ENCODE results near the gene C10orf90. TPM values are rescaled to one million over a fixed set of nuclear protein-coding genes. Genes with fewer than 3 reads are reported as not detected.
"Not testable (repeated sequence)": the region's sequence is repeated elsewhere in the genome, so short reads cannot be mapped to it uniquely, and the experiment has no call there.

The C10orf90 gene
- total RNA-seq, 3 donors from 2014 or later: 0.16 to 30.4 (median 3.9) TPM

DNA sequence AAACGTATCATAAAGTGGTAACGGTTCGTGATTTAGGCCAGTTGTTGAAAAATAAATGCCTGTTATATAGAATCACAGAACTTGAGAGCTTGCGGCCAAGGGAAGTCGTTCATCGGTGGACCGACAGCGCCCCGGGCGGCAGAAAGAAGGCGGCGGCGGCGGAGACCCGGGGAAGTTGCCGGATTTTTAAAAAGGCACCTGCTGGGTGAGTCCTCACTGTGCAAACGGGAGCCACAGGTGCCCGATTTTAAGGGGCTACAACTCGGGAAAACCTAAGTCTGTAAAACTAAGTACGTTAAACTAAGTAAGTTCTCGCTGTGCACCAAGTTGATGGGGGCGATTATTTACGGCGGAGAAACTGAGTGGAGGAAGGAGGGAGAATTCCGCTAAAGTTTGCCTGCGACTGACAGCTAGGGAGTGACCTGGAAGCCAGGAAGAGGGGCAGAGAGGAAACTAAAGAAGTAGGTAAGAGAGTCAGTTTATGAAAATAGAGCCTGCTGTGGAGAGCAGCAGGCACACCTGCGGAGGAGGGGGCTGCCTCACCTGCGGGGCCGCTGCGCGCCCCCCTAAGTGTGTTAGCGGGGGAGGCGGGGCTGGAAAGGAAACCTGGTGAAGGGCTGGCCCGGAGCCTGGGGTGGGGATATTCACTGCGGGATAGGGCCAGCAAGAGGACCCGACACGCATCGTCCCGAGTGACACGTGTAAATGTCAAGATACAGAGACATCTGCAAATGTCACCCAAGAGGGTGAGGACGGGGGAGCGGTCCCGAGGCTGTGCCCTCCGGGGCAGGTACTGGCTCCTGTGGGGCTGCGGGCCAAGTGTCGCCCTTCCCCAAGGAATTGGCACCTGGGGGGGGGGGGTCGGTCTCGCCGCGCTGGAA is 283.2 kb downstream of the C10orf90 start:
- H3K9me3 ChIP-seq: no peaks in the 10 kb centered on the region
- DNase-seq (ENCODE audit: low spot score in 2 of 2): peak; percentile 63 to 71
- H3K4me3 ChIP-seq: peak overlapping the region; percentile 42 to 87 (median 69)
- no peaks in the 10 kb centered on the region for H3K4me1 ChIP-seq
- H3K36me3 ChIP-seq: no peaks in the 10 kb centered on the region
- H3K27me3 ChIP-seq: no peaks in the 10 kb centered on the region
- peak overlapping the region; percentile 70 to 87 for H3K27ac ChIP-seq
- intact Hi-C loops (cut with DNase I; ENCODE audit: low total_unique reads): no loop called here
- no peak for TF ChIP-seq POLR2AphosphoS5 (IDR thresholded peaks at IDR 0.05)
- TF ChIP-seq, protein P1, sequence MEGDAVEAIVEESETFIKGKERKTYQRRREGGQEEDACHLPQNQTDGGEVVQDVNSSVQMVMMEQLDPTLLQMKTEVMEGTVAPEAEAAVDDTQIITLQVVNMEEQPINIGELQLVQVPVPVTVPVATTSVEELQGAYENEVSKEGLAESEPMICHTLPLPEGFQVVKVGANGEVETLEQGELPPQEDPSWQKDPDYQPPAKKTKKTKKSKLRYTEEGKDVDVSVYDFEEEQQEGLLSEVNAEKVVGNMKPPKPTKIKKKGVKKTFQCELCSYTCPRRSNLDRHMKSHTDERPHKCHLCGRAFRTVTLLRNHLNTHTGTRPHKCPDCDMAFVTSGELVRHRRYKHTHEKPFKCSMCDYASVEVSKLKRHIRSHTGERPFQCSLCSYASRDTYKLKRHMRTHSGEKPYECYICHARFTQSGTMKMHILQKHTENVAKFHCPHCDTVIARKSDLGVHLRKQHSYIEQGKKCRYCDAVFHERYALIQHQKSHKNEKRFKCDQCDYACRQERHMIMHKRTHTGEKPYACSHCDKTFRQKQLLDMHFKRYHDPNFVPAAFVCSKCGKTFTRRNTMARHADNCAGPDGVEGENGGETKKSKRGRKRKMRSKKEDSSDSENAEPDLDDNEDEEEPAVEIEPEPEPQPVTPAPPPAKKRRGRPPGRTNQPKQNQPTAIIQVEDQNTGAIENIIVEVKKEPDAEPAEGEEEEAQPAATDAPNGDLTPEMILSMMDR (IDR thresholded peaks at IDR 0.05): peak; percentile 38 to 64 (median 63)

DNA sequence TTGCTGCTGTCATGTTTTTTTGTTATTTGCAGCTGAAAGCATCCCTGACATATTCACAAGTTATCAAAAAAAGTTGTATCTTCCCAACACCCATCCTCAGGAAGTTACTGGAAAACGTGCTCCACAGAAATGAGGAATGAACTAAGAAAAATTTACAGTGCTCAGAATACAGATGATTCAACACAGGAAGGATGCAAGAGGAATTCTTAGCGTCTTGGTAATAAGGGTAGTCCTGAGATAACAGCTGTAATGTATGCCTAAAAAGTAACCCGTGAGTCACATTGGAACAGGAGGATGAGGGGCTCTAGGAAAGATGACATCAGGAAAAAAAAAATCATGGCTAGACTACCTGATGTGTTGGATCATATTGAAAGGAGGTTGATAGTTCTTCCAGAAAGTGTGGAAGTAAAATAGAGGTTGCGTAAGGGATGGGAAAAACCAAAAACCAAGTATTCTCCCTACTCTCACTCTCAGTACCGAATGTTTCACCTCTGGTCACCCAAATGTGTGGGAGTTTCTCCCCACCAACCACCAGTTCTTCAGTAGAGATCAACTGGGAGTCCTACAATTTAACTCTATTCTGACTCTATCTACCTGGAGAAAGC is 286.1 kb downstream of the C10orf90 start:
- no peaks in the 10 kb centered on the region for H3K36me3 ChIP-seq
- H3K27me3 ChIP-seq: no peaks in the 10 kb centered on the region
- TF ChIP-seq POLR2AphosphoS5 (IDR thresholded peaks at IDR 0.05): no peak
- TF ChIP-seq, protein P1 (IDR thresholded peaks at IDR 0.05): no peak
- no peak for TF ChIP-seq POLR2A (IDR thresholded peaks at IDR 0.05)
- H3K4me1 ChIP-seq: no peaks in the 10 kb centered on the region
- H3K9me3 ChIP-seq: no peaks in the 10 kb centered on the region
- intact Hi-C loops (cut with DNase I; ENCODE audit: low total_unique reads): loop anchor here (5.0 kb wide), 1 partner anchor 333 kb away; no protein-coding TSS in a partner anchor
- no peak for DNase-seq (ENCODE audit: low spot score in 2 of 2)
- H3K27ac ChIP-seq: peak overlapping the region in 1 of 2 donors; percentile 43
- H3K4me3 ChIP-seq: no peak overlapping the region

DNA sequence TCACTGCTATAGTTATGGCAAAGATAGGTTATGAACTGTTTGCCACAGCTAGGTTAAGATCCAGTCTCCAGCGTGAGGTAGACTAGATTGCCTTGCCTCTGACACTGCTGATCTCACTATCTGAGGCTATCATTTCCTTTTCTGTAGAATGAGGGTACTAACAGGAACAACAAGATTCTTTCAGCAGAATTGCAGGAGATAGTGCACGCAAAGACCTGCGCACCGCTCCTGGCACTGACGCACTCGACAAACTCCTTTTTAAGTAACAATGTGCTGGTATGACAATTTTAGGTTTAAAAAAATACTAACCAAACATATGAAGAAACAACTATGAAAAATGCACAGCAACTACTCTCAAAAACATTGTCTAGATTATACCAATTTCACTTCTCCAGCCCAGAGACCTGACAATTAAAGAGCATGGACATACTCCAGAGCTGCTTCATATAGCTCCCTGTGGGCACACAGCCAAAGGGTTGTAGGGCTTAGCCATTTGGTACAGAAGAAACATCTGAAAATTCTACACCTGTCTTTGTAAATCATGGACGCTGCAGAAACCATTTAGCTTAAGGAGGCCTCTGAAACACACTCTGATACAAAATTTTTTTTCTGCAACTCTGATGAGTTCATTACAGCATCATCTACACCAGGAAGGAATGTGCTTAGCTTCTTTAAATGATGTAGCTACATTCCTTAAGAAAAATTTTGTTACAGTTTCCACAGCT is 290.0 kb downstream of the C10orf90 start:
- H3K4me3 ChIP-seq: no peak overlapping the region
- H3K27me3 ChIP-seq: no peaks in the 10 kb centered on the region
- no peaks in the 10 kb centered on the region for H3K4me1 ChIP-seq
- DNase-seq (ENCODE audit: low spot score in 2 of 2): no peak
- intact Hi-C loops (cut with DNase I; ENCODE audit: low total_unique reads): loop anchor here (5.0 kb wide), 1 partner anchor 337 kb away; no protein-coding TSS in a partner anchor
- no peak for TF ChIP-seq POLR2AphosphoS5 (IDR thresholded peaks at IDR 0.05)
- TF ChIP-seq, protein P1 (IDR thresholded peaks at IDR 0.05): no peak
- no peak for TF ChIP-seq POLR2A (IDR thresholded peaks at IDR 0.05)
- H3K36me3 ChIP-seq: no peaks in the 10 kb centered on the region
- no peaks in the 10 kb centered on the region for H3K9me3 ChIP-seq
- no peak overlapping the region for H3K27ac ChIP-seq

DNA sequence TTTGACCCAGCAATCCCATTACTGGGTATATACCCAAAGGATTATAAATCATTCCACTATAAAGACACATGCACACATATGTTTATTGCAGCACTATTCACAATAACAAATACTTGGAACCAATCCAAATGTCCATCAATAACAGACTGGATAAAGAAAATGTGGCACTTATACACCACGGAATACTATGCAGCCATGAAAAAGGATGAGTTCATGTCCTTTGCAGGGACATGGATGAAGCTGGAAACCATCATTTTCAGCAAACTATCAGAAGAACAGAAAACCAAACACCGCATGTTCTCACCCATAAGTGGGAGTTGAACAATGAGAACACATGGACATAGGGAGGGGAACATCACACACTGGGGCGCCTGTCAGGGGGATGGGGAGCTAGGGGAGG is 291.3 kb downstream of the C10orf90 start:
- H3K27ac ChIP-seq; H3K9me3 ChIP-seq; H3K36me3 ChIP-seq; H3K4me1 ChIP-seq; intact Hi-C loops (cut with DNase I; ENCODE audit: low total_unique reads); H3K27me3 ChIP-seq; H3K4me3 ChIP-seq; DNase-seq (ENCODE audit: low spot score in 2 of 2): not testable (repeated sequence)

DNA sequence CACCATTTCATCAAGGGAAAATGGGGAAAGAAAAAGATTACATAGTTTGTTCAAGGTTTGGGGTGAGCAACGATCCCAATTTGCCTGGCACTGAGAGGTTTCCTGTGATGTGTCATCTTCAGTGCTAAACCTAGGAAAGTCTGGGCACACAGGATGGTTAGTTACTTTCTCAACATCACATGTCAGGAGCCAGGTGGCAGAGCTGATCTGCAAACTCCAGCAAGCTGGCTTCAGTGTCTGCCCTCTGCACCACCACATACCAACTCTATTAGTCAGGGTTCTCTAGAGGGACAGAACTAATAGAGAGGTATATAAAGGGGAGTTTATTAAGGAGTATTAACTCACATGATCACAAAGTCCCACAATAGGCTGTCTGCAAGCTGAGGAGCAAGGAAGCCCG is 293.5 kb downstream of the C10orf90 start:
- no peak overlapping the region for H3K4me3 ChIP-seq
- H3K9me3 ChIP-seq: no peaks in the 10 kb centered on the region
- intact Hi-C loops (cut with DNase I; ENCODE audit: low total_unique reads): no loop called here
- H3K27ac ChIP-seq: no peak overlapping the region
- no peak for DNase-seq (ENCODE audit: low spot score in 2 of 2)
- no peaks in the 10 kb centered on the region for H3K4me1 ChIP-seq
- no peaks in the 10 kb centered on the region for H3K27me3 ChIP-seq
- TF ChIP-seq, protein P1 (IDR thresholded peaks at IDR 0.05): no peak
- TF ChIP-seq POLR2AphosphoS5 (IDR thresholded peaks at IDR 0.05) (no peak), POLR2A (IDR thresholded peaks at IDR 0.05) (no peak)
- no peaks in the 10 kb centered on the region for H3K36me3 ChIP-seq

Data from breast epithelium (tissue), 4 donors.